Karpas-422 (cell line): ENCODE data around the gene CAPZB. TPM values are rescaled to one million over a fixed set of nuclear protein-coding genes. Genes with fewer than 3 reads are reported as not detected.

ENCODE experiments used
- DNase-seq: peaks from one replicate; pipeline ENCODE4 v3.0.0-alpha.2; 2015
- H2AFZ ChIP-seq: fragments of 200-600 bp; sonication (generic); 2 replicates; pipeline ENCODE4 v1.6.1; 2014; ENCODE audit warnings: antibody characterized with exemption, low read length, mixed read lengths
- H3K27ac ChIP-seq: fragments of 200-600 bp; sonication (generic); 2 replicates; pipeline ENCODE4 v1.5.1; 2014; ENCODE audit warnings: mild to moderate bottlenecking, low read length, moderate library complexity
- H3K27me3 ChIP-seq: fragments of 200-600 bp; sonication (generic); 2 replicates; pipeline ENCODE4 v1.6.1; 2014; ENCODE audit warnings: low read length, mixed read lengths
- H3K36me3 ChIP-seq: fragments of 200-600 bp; sonication (generic); 2 replicates; pipeline ENCODE4 v1.6.1; 2014; ENCODE audit warnings: low read length, mixed read lengths; ENCODE audit not compliant: insufficient read depth
- H3K4me1 ChIP-seq: fragments of 200-600 bp; sonication (generic); 2 replicates; pipeline ENCODE4 v1.6.1; 2014; ENCODE audit warnings: mild to moderate bottlenecking, low read length, mixed read lengths
- H3K4me2 ChIP-seq: fragments of 200-600 bp; sonication (generic); 2 replicates; pipeline ENCODE4 v1.6.1; 2014; ENCODE audit warnings: low read length, low read depth, mild to moderate bottlenecking; ENCODE audit not compliant: poor library complexity, severe bottlenecking
- H3K4me3 ChIP-seq: fragments of 200-600 bp; sonication (generic); 2 replicates; pipeline ENCODE4 v1.5.1; 2014; ENCODE audit warnings: mild to moderate bottlenecking, antibody characterized with exemption, low read length, mixed read lengths
- H3K79me2 ChIP-seq: fragments of 200-600 bp; sonication (generic); 2 replicates; pipeline ENCODE4 v1.6.1; 2014; ENCODE audit warnings: mild to moderate bottlenecking, low read length, mixed read lengths
- H3K9ac ChIP-seq: fragments of 200-600 bp; sonication (generic); 2 replicates; pipeline ENCODE4 v1.6.0; 2014; ENCODE audit warnings: low read length
- H3K9me2 ChIP-seq: fragments of 200-600 bp; sonication (generic), shearing (Covaris generic); replicated peaks from 2 replicates; pipeline ENCODE4 v1.6.0; 2014; ENCODE audit warnings: mild to moderate bottlenecking, low read length, moderate library complexity; ENCODE audit not compliant: insufficient read depth
- H3K9me3 ChIP-seq: fragments of 300-700, 200-600 bp; sonication (generic); 2 replicates; pipeline ENCODE4 v1.6.1; 2014; ENCODE audit warnings: low read length, mixed read lengths
- H4K20me1 ChIP-seq: fragments of 200-600 bp; sonication (generic); 2 replicates; pipeline ENCODE4 v1.6.1; 2014; ENCODE audit warnings: mild to moderate bottlenecking, antibody characterized with exemption, low read length, low read depth; ENCODE audit not compliant: insufficient read depth
- total RNA-seq: library from RNA; depleted of rRNA; stranded (reverse); fragments of >200 nt; shearing (Covaris generic); gene quantifications from 2 replicates; pipeline ENCODE4 v1.2.3, GENCODE V29; 2014; ENCODE audit warnings: low replicate concordance

CAPZB gene
- total RNA-seq, 1 experiment from 2014 or later: 55.5 TPM

- Histone ChIP-seq H3K36me3 (no peaks in the 10 kb centered on the region), H2AFZ (no peak overlapping the region), H3K4me1 (peaks cover 20% of the 10 kb centered on the region), H3K9ac (no peak overlapping the region), H3K9me2 (no peaks in the 10 kb centered on the region), H3K27ac (0 out of 2 replicates have a peak overlapping the region, but pooled peaks have one; percentile 20), H3K4me2 (peak overlapping the region; percentile 37), H3K79me2 (peaks cover 95% of the 10 kb centered on the region), H3K4me3 (no peak overlapping the region), H3K27me3 (no peaks in the 10 kb centered on the region), H3K9me3 (no peaks in the 10 kb centered on the region), H4K20me1 (peaks cover 43% of the 10 kb centered on the region)
- no peak for DNase-seq
Measured at GRCh38 chr1:19463504-19463803, 21.9 kb downstream of the CAPZB start.

GRCh38 chr1:19462781-19463503 lies 22.4 kb downstream of the CAPZB start:
- H3K4me2 ChIP-seq: peak overlapping the region; percentile 37
- H4K20me1 ChIP-seq: peaks cover 38% of the 10 kb centered on the region
- H3K27me3 ChIP-seq: no peaks in the 10 kb centered on the region

GRCh38 chr1:19461220-19461554 lies 24.2 kb downstream of the CAPZB start:
- Histone ChIP-seq H3K4me1 (peaks cover 31% of the 10 kb centered on the region), H3K36me3 (no peaks in the 10 kb centered on the region), H3K4me3 (no peak overlapping the region), H3K27ac (no peak overlapping the region), H4K20me1 (peaks cover 35% of the 10 kb centered on the region), H3K9me3 (no peaks in the 10 kb centered on the region), H3K27me3 (no peaks in the 10 kb centered on the region), H3K9me2 (no peaks in the 10 kb centered on the region), H3K4me2 (no peak overlapping the region), H3K9ac (no peak overlapping the region), H3K79me2 (peaks cover 95% of the 10 kb centered on the region), H2AFZ (no peak overlapping the region)
- DNase-seq: no peak

More at GRCh38 chr1:19462781-19463503, 22.4 kb downstream of the CAPZB start:
- peak overlapping the region; percentile 20; the same call in 1 of the 2 replicates for H3K27ac ChIP-seq
- H2AFZ ChIP-seq: no peak overlapping the region
- H3K4me3 ChIP-seq: no peak overlapping the region
- H3K36me3 ChIP-seq: no peaks in the 10 kb centered on the region
- H3K9ac ChIP-seq: no peak overlapping the region
- H3K9me3 ChIP-seq: no peaks in the 10 kb centered on the region
- no peak for DNase-seq
- no peaks in the 10 kb centered on the region for H3K9me2 ChIP-seq
- H3K79me2 ChIP-seq: peaks cover 95% of the 10 kb centered on the region
- peaks cover 15% of the 10 kb centered on the region for H3K4me1 ChIP-seq

GRCh38 chr1:19460535-19461219 lies 24.7 kb downstream of the CAPZB start:
- Histone ChIP-seq H4K20me1 (peaks cover 34% of the 10 kb centered on the region), H3K36me3 (no peaks in the 10 kb centered on the region)

GRCh38 chr1:19458815-19459417 lies 26.4 kb downstream of the CAPZB start:
- H3K9ac ChIP-seq: no peak overlapping the region
- peaks cover 46% of the 10 kb centered on the region for H4K20me1 ChIP-seq
- H3K4me3 ChIP-seq: no peak overlapping the region

More at GRCh38 chr1:19460535-19461219, 24.7 kb downstream of the CAPZB start:
- DNase-seq: no peak
- Histone ChIP-seq H3K9ac (no peak overlapping the region), H2AFZ (no peak overlapping the region), H3K9me2 (no peaks in the 10 kb centered on the region), H3K27me3 (no peaks in the 10 kb centered on the region), H3K4me1 (peaks cover 36% of the 10 kb centered on the region), H3K9me3 (no peaks in the 10 kb centered on the region), H3K27ac (no peak overlapping the region), H3K4me3 (no peak overlapping the region), H3K79me2 (peaks cover 95% of the 10 kb centered on the region), H3K4me2 (no peak overlapping the region)

GRCh38 chr1:19457607-19458006 lies 27.7 kb downstream of the CAPZB start:
- peaks cover 38% of the 10 kb centered on the region for H4K20me1 ChIP-seq
- no peak overlapping the region for H3K27ac ChIP-seq
- peaks cover 96% of the 10 kb centered on the region for H3K79me2 ChIP-seq
- DNase-seq: no peak
- no peaks in the 10 kb centered on the region for H3K36me3 ChIP-seq
- peaks cover 48% of the 10 kb centered on the region for H3K4me1 ChIP-seq
- no peaks in the 10 kb centered on the region for H3K9me3 ChIP-seq
- H3K9ac ChIP-seq: no peak overlapping the region
- H3K27me3 ChIP-seq: no peaks in the 10 kb centered on the region
- no peak overlapping the region for H2AFZ ChIP-seq
- H3K9me2 ChIP-seq: no peaks in the 10 kb centered on the region
- no peak overlapping the region for H3K4me2 ChIP-seq
- H3K4me3 ChIP-seq: no peak overlapping the region

More at GRCh38 chr1:19458815-19459417, 26.4 kb downstream of the CAPZB start:
- Histone ChIP-seq H3K9me2 (no peaks in the 10 kb centered on the region), H3K27ac (no peak overlapping the region), H3K79me2 (peaks cover 96% of the 10 kb centered on the region), H3K4me1 (peaks cover 54% of the 10 kb centered on the region), H3K9me3 (no peaks in the 10 kb centered on the region), H3K36me3 (no peaks in the 10 kb centered on the region), H3K27me3 (no peaks in the 10 kb centered on the region), H2AFZ (no peak overlapping the region), H3K4me2 (no peak overlapping the region)
- DNase-seq: no peak

- Histone ChIP-seq H3K27me3 (no peaks in the 10 kb centered on the region), H3K9me2 (no peaks in the 10 kb centered on the region), H3K4me3 (no peak overlapping the region), H4K20me1 (peaks cover 34% of the 10 kb centered on the region), H3K4me1 (peaks cover 49% of the 10 kb centered on the region), H3K9me3 (no peaks in the 10 kb centered on the region), H3K79me2 (peaks cover 97% of the 10 kb centered on the region), H3K4me2 (no peak overlapping the region), H2AFZ (no peak overlapping the region), H3K36me3 (no peaks in the 10 kb centered on the region), H3K9ac (no peak overlapping the region), H3K27ac (no peak overlapping the region)
- DNase-seq: no peak
Measured at GRCh38 chr1:19456968-19457441, 28.3 kb downstream of the CAPZB start.

GRCh38 chr1:19455353-19455752 lies 30.0 kb downstream of the CAPZB start:
- no peak for DNase-seq
- H3K9ac ChIP-seq: peak overlapping the region; percentile 31; the same call in 1 of the 2 replicates
- H3K9me2 ChIP-seq: no peaks in the 10 kb centered on the region
- no peaks in the 10 kb centered on the region for H3K9me3 ChIP-seq
- no peak overlapping the region for H2AFZ ChIP-seq
- no peak overlapping the region for H3K4me3 ChIP-seq
- peaks cover 97% of the 10 kb centered on the region for H3K79me2 ChIP-seq
- H3K4me2 ChIP-seq: peak overlapping the region; percentile 67
- peaks cover 52% of the 10 kb centered on the region for H3K4me1 ChIP-seq
- H3K27ac ChIP-seq: peak overlapping the region; percentile 47; the same call in 1 of the 2 replicates
- H3K27me3 ChIP-seq: no peaks in the 10 kb centered on the region
- peaks cover 31% of the 10 kb centered on the region for H4K20me1 ChIP-seq
- no peaks in the 10 kb centered on the region for H3K36me3 ChIP-seq
